Fibroblast of peridontal ligament (primary cell): Measurements from ENCODE around the gene NKIRAS2.

ENCODE experiments used
- DNase-seq: peaks from one replicate; pipeline ENCODE4 v3.0.0-alpha.2; 2010; ENCODE audit errors: extremely low read depth

The NKIRAS2 gene

DNA sequence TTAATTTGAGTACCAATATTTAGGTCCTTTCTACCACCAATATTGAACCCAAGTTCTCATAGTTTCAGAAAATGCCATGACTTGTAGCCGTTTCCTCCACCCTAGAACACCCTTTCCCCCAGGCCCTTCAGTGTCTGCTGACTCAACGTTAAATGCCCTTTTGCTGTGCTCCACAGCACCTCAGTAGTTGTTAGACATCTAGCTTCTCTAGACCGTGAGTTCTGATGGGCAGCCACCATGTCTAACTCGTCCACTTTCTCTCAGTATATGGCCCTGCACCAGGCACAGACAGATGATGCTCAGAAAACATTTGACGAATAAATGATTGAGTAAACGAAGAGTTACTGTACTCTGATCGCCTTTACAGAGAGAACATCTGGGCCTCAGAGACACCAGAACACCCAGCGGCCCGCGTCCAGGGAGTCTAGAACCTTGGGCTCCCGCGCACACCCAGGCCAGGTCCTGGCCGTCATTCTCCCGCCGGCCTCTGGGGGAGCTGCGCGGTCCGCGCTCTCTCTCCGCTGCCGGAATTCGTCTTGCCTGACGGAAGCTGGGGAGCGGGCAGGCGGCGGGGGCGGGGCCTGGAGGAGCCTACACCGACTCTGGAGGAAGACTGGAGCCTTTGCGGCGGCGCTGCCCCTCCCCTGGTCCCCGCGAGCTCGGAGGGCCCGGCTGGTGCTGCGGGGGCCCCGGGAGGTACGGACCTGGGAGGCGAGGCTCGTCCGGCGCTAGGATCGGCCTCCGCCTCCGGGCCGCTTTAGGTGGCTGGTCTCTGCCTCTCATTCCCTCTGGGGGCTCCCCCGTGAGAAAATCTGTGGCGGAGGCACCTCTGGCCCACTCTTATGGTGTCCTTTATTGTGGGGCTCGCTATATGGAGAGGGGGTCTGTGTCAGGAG, at the start of gene NKIRAS2:
NKIRAS2 (plus strand) TSS at position 582 of the 896 bp plus-strand sequence. CDS start 1,488 bp downstream, outside the sequence.
- peak; percentile 80 for DNase-seq

DNA sequence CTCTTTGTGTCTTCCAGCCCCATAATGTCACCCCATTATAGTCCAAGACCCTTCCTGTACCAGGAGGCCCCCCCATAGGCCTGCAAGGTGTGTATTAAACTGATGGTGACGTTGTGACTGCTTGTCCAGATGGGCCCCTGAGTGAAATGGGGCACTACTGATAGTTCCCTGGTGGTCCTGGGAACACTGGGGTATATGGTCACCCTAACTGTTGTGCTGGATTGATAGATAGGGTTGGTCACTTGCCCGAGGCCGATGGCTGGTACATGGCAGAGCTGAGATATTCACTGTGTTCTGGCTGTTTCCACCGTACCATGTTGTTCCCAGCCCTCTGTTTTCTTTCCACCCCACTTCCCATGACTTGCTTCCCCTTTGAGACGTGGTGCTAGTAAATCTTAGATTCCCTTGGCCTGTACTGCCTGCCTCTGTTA, 49.0 kb upstream of the NKIRAS2 start:
- DNase-seq = no peak

DNA sequence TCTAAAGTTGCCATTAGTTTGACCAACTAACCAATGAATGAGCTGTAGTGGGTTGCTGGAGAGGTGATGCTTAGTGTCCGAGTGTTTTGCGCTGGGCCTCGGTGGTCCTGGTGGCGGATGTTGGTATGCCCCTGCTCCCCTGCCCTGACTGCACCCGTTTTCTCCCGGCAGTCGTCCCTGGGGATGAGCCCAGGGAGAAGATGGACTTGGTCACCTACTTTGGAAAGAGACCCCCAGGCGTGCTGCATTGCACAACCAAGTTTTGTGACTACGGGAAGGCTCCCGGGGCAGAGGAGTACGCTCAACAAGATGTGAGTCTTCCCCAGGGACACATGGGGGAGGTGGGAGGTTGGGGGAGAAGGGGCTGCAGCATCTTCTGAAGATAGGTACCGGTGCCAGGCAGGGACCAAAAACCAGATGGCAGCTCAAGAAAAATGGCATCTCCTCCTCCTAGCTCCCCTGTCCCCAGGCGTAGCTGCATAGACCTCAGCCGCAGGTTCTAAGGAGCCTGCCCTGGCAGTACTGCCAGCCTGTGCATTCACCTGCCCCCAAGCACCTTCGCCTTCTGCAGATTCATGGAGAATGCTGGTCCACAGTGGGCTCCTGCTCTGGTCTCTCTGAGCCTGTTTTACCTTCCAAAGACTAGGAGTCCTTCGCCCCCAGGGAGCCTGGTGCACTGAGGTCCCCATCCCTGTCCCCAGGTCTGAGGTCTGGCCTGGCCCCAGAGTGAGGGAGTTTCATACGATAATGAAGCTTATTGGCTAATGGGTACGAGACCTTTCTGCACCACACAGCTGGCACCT, 48.0 kb upstream of the NKIRAS2 start:
- no peak for DNase-seq

DNA sequence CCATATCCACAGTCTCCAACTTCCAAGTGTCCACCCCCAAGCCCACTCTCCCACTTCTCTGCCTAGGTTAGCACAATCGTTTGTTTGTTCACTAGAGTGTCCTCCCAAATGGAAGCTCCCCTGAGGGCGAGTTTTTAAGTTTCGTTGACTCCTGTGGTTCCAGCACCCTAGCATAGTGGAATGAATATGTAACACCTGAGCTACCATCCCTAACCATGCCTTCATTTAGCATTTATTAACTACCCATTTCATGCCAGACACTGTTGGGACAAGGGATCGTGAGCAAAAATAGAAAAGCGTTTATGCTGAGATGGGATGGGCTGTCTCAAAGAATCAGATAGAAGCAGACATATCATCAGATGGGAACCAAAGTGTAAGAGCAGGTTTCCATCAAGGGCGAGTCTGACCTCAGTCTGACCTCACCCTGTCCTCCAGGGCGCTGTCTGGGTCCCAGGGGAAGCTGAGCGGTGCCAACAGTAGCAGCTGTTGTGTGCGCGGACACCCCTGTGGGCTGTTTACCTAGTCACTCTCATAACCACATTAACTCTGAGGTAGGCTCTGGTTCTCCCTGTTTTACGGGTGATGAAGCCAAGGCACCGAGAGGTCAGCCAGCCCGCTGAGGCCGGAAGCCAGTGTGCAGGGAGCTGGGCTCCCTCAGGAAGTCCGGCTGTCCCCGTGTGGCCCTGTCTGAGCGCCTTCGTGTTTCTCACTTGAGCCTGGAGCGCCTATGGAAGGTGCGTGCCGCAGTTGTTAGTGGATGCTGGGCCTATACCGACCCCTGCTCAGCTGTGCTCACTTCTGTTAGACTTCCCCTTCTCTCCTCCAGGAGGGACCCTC, 47.1 kb upstream of the NKIRAS2 start:
- DNase-seq = no peak

DNA sequence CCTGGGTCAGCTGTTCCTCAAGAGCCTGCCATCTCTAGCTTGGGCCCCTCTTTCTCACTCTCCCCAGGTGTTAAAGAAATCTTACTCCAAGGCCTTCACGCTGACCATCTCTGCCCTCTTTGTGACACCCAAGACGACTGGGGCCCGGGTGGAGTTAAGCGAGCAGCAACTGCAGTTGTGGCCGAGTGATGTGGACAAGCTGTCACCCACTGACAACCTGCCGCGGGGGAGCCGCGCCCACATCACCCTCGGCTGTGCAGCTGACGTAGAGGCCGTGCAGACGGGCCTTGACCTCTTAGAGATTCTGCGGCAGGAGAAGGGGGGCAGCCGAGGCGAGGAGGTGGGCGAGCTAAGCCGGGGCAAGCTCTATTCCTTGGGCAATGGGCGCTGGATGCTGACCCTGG, 46.5 kb upstream of the NKIRAS2 start:
- no peak for DNase-seq

DNA sequence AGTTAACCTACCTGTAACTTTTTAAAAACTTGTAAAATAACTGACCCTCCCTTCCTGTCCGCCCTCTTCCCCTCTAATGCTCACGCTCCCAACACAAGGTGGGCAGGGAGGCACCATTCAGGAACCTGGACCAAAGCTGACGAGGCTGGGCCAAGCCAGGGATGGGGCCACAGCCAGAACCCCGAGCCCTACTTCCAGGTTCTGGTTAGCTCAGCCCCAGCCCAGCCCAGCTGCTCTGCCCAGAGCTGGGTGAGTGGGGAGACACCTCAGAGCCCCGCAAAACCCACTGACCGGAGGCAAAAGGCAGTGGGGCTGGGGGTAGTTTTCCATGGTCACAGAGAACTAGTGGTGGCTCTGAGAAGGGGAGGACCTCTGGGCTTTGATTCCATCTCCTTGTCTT, 45.9 kb upstream of the NKIRAS2 start:
- DNase-seq = no peak

DNA sequence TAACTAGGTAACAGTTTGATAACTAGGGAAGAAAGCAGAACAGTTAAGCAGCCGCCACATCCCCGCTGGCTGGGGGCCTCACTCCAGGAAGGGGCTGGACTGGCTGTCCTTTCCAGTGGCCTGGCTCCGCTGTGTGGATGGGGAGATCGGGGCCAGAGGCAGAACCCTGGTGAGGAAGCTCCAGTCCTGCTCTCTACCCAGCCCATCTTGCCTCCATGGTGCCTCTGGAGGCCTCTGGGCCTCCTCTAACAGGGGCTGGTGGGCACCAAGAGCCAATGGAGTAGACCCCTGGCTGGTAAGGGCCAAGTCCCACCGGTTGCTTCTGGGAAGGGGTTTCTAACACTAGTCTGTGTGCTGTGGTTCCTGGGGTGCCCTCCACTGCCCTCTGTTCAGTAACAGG, 45.2 kb upstream of the NKIRAS2 start:
- no peak for DNase-seq

DNA sequence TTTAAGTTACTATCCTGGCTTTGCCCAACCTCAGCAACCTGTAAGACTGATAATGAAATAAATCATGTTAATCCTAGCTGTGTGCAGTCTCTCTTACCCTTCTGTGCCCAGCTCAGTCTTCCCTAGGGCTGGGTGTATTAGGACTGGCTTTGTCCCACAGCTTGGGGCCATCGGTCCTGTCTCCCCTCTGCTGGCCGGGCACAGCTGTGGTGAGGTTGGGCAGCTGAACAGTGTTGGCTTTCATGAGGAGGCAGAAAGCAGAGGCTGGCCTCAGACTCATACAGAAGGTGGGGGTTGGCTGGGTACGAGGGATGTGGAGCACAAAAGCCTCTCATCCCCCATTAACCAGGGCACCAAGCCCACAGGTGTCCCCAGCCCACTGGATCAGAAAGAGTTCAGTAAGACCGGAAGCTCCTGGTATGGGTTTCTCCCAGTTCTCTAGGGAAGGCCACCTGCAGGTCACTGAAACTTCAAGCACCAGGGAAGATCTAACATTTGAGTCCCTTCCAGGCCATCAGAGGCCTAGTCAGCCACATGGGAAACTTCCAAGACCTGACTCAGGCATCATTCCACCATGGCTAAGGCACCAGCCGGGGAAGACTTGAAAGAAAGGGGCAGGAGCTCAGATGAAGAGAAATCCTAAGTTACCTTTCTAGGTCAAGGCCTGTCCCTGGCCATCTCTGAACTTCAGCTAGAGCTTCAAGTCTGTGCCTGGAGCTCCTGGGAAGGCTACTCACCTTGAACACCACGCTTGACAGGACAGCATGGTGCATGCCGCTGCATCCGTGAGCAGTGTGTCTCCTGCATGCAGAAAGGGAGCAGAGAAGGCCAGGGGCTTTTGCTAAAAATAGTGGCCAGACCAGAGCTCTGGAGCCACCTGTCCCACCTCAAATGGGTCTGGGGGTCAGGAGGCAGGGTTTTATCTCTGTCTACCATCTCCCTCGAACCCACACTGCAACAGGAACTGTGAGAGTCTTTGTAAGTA, 44.5 kb upstream of the NKIRAS2 start:
- DNase-seq = peak; percentile 59

DNA sequence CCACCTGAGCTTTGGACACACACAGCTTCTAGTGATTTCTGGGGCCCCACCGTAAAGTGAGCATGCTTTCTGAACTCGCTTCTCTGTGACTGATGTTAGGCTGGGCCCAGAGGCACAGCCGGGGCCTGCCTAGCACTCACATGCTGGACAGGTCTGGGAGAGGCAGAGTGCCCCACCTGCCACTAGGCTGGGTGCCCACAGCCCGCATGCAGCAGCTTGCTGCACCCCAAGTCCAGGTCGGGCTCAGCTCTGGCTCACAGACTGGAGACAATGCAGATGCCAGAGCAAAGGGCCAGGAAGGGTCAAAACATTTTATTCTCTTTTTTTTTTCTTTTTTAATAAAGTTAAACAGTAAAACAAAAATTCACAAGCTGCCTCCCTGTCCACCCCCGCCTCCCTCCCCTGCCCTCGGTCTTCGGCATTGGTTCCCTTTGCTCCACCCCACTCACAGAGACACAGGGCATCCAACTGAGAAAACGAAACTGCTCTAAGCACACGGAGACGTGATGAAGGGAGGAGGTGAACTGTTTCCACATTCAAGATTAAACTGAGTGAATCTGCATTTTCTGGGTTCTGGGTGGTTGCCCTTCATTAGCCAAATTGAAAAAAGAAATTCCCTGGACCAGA, 43.6 kb upstream of the NKIRAS2 start:
- peak; percentile 70 for DNase-seq

DNA sequence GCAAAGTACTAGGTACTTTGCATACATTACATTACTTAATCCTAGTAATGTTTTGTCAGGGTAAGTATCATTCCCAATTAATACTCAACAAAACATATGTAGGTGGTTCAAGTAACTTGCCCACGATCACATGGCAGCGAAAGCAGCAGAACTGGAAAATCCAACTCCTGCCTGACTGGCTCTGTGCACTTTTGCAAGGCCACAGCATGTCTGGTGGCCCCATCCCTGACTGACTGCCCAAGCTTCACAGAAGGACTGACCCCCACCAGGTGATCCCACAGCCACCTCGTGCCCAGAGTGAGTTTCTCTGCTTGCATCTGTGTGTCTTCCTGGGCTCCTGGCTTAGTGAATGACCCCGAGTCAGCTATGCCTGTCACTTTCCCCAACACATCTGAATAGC, 41.9 kb upstream of the NKIRAS2 start:
- no peak for DNase-seq

DNA sequence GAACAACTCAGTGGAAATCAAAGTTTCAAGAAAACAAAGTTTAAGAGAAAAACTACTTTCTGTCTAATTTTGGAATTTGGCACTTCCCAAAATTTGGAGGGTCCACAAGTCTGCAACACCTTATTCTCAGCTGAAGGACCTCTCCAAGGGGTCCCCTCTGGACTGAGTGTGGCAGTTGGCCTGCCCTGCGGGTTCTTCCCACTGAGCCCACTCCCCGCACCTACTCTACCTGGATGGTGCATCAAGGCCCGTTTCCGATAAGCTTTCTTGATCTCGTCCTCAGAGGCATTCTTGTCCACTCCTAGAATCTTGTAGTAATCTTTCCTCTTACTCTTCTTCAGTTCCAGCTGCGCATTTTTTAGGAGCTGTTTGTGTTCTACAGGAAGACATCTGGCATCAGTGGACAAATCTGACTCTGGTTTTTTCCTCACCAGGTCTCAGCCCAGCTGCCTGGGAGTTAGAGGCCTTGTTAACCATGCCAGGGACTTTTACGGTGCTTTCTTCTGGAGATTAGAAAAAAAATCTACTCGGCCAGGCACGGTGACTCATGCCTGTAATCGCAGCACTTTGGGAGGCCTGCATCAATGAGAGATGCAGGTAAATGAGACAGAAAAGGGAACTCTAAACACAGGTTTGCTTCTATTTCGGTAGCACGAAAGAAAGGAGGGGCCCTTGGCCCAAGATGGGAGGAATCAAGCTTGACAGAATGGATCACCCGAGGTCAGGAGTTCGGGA, 37.7 kb upstream of the NKIRAS2 start:
- DNase-seq = no peak

DNA sequence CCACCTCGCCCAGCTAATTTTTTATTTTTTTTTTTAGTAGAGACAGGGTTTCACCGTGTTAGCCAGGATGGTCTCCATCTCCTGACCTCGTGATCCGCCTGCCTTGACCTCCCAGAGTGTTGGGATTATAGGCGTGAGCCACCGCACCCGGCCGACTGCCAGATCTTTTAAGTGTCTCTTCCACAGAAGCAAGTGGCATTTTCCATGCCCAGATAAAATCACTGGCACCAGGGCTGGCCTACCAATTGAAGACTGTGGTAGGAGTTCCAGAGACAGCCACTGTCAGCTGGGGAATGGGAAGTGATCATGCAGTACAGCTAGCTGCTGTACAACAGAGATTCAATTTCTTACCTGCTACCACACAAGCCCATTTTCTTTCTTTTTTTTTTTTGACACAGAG, 35.4 kb upstream of the NKIRAS2 start:
- DNase-seq = no peak

DNA sequence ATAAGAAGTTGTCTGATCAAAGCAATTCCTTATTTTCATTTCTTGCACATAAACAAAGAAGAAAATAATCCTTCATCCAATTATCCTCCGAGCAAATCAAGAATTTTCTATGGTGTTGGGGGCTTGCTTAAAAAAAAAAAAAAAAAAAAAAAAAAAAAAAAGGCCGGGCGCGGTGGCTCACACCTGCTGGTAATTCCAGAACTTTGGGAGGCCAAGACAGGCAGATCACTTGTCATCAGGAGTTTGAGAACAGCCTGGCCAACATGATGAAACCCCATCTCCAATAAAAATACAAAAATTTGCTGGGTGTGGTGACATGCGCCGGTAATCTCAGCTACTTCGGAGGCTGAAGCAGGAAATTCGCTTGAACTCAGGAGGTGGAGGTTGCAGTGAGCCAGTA, 34.0 kb upstream of the NKIRAS2 start:
- no peak for DNase-seq

DNA sequence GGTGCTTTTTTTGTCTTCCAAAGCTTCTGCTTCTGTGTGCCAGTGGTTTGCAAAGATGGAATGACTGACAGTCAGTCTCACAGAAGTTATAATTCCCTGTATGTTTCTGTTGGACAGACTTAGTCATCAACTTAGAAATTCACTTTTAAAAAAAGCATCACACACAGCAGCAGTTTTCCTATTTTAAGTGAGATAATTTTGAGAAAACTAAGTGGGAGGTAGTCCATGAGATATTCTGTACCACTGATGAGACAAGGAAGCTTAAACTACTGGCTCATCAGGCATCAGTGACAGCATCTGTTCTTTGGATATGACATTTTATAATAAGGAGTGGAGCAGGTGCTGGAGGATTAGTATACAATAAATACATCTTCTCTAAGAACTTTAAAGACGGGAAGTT, 33.3 kb upstream of the NKIRAS2 start:
- no peak for DNase-seq

DNA sequence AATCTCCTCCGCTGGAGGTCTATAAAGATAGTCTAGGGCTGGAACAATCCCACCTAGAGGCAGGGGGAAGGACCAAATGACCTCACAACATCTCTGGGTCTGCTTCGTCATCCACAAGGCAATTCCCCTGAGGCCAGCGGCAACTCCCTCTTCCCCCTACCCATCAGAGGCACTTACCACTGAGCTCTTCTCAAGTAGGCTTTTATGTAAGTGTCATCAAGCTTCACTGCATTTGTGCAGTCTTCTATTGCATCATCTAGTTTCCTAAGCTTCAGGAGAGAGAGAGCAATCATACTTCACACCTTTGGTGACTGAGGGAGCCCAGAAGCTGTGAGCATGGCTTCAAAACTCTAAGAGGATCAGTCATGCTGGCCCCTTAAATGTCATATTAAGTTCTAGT, 32.2 kb upstream of the NKIRAS2 start:
- no peak for DNase-seq

DNA sequence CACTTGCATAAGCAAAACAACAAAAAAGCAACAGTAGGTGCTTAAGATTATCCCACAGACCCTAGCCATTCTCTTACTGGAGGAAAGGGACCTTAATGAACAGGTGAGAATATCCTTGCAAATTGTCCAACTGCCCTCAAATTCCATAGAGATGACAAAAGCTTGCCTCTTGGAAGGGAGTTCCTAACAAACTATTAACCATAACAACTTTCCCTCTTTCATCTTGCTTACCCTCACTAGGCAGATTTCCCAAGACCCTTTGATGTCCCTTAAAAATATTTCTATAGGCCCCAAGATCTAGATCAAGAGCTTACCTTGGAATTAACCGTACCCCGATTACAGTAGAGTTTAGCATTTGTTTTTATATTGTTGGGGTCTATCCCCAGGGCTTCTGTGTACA, 31.5 kb upstream of the NKIRAS2 start:
- DNase-seq = no peak

DNA sequence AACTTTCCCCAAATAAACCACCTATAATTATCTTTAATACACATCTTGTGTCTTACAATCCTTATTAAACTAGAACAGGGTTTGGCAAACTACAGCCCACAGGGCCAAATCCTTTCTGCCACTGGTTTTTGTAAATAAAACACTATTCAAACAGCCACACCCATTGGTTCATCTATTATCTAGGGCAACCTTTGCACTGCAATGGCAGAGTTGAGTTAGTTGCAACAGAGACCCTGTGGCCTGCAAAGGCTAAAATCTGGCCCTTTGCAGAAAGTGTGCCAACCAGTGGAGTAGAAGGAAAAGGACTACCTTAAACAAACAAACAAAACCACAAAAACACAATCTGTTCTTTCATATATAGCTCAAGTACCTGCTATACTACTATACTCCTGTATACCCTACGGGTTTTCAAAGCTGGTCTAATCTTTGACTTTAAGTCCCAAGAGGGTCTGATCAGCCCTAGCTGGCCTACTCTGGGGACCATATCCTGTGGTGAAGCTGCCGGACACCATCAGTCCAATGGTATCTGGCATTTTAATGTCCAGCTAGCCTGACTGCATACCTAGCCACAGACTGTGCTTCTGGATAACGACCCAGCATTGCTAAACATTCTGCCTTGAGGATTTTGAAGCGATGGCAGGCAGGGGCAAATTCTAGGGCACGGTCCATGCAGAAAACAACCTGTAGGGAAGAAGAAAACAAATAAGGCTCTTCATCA, 30.0 kb upstream of the NKIRAS2 start:
- no peak for DNase-seq

DNA sequence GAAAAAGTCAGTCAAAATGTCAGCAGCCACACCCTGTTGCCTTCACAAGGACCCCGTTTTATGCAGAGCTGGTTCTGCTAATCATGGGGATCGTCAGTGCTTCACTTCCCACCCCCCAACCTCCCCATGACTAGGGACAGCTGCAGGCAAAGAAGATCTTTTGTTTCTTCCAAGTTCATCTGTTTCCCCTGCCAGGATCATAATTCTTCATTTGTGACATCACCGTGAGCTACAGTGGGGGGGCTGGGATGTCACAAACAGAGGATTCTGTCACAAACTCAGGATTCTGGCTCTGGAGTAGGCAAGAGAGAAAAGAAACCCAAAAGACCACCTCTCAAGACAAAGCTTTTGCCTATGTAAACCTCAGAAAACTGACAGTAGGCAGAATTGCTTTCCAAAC, 27.3 kb upstream of the NKIRAS2 start:
- DNase-seq = no peak

DNA sequence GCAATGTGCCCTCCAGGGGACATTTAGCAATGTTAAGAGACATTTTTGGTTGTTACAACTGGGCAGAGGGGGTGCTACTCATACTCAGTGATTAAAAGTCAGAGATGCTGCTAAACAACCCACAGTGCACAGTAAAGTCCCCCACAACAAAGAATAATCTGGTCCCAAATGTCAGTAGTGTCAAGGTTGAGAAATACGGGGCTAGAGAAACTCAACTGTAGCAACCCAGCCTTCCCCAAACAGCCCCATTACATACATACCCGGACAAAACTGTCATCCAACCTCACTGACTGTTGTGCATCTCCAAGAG, 23.1 kb upstream of the NKIRAS2 start:
- no peak for DNase-seq
